ENCODE results near the gene ARHGAP26.

Gene ARHGAP26

GRCh38 chr5:143186623-143187022 lies 416.4 kb downstream of the ARHGAP26 start:
- Histone ChIP-seq H3K4me1 (ENCODE audit: control insufficient read depth, insufficient read depth, low read length) (0 out of 2 replicates have a peak, but pooled peaks cover 3% of the 10 kb centered on the region), H3K27ac (ENCODE audit: low read depth, low read length) (no peak overlapping the region), H3K9me3 (ENCODE audit: control insufficient read depth, insufficient read depth, low read length) (no peaks in the 10 kb centered on the region), H3K4me3 (ENCODE audit: low read depth, low read length) (no peak overlapping the region), H3K36me3 (ENCODE audit: control insufficient read depth, insufficient read depth, low read length) (no peaks in the 10 kb centered on the region), H3K9ac (ENCODE audit: low read depth, low read length) (no peak overlapping the region), H3K27me3 (ENCODE audit: control insufficient read depth, insufficient read depth, low read length) (no peaks in the 10 kb centered on the region)

GRCh38 chr5:143187495-143187894 lies 417.3 kb downstream of the ARHGAP26 start:
- H3K4me3 ChIP-seq (ENCODE audit: low read depth, low read length), result no peak overlapping the region
- H3K27ac ChIP-seq (ENCODE audit: low read depth, low read length), result no peak overlapping the region
- H3K9ac ChIP-seq (ENCODE audit: low read depth, low read length), result no peak overlapping the region
- no peaks in the 10 kb centered on the region for H3K9me3 ChIP-seq (ENCODE audit: control insufficient read depth, insufficient read depth, low read length)
- no peaks in the 10 kb centered on the region for H3K36me3 ChIP-seq (ENCODE audit: control insufficient read depth, insufficient read depth, low read length)
- H3K4me1 ChIP-seq (ENCODE audit: control insufficient read depth, insufficient read depth, low read length), result 0 out of 2 replicates have a peak, but pooled peaks cover 3% of the 10 kb centered on the region
- no peaks in the 10 kb centered on the region for H3K27me3 ChIP-seq (ENCODE audit: control insufficient read depth, insufficient read depth, low read length)

GRCh38 chr5:143188083-143188482 lies 417.9 kb downstream of the ARHGAP26 start:
- Histone ChIP-seq H3K4me3 (ENCODE audit: low read depth, low read length) (no peak overlapping the region), H3K4me1 (ENCODE audit: control insufficient read depth, insufficient read depth, low read length) (0 out of 2 replicates have a peak, but pooled peaks cover 3% of the 10 kb centered on the region), H3K9ac (ENCODE audit: low read depth, low read length) (no peak overlapping the region), H3K27ac (ENCODE audit: low read depth, low read length) (no peak overlapping the region), H3K27me3 (ENCODE audit: control insufficient read depth, insufficient read depth, low read length) (no peaks in the 10 kb centered on the region), H3K36me3 (ENCODE audit: control insufficient read depth, insufficient read depth, low read length) (no peaks in the 10 kb centered on the region), H3K9me3 (ENCODE audit: control insufficient read depth, insufficient read depth, low read length) (no peaks in the 10 kb centered on the region)

- Histone ChIP-seq H3K27ac (ENCODE audit: low read depth, low read length) (no peak overlapping the region), H3K4me3 (ENCODE audit: low read depth, low read length) (no peak overlapping the region), H3K27me3 (ENCODE audit: control insufficient read depth, insufficient read depth, low read length) (no peaks in the 10 kb centered on the region), H3K4me1 (ENCODE audit: control insufficient read depth, insufficient read depth, low read length) (0 out of 2 replicates have a peak, but pooled peaks cover 3% of the 10 kb centered on the region), H3K9me3 (ENCODE audit: control insufficient read depth, insufficient read depth, low read length) (no peaks in the 10 kb centered on the region), H3K36me3 (ENCODE audit: control insufficient read depth, insufficient read depth, low read length) (no peaks in the 10 kb centered on the region), H3K9ac (ENCODE audit: low read depth, low read length) (no peak overlapping the region)
Measured at GRCh38 chr5:143188692-143189091, 418.5 kb downstream of the ARHGAP26 start.

- 0 out of 2 replicates have a peak, but pooled peaks cover 3% of the 10 kb centered on the region for H3K4me1 ChIP-seq (ENCODE audit: control insufficient read depth, insufficient read depth, low read length)
- no peak overlapping the region for H3K9ac ChIP-seq (ENCODE audit: low read depth, low read length)
- no peaks in the 10 kb centered on the region for H3K36me3 ChIP-seq (ENCODE audit: control insufficient read depth, insufficient read depth, low read length)
- H3K9me3 ChIP-seq (ENCODE audit: control insufficient read depth, insufficient read depth, low read length), result no peaks in the 10 kb centered on the region
- H3K27me3 ChIP-seq (ENCODE audit: control insufficient read depth, insufficient read depth, low read length), result no peaks in the 10 kb centered on the region
- no peak overlapping the region for H3K4me3 ChIP-seq (ENCODE audit: low read depth, low read length)
- H3K27ac ChIP-seq (ENCODE audit: low read depth, low read length), result no peak overlapping the region
Measured at GRCh38 chr5:143190260-143190810, 420.2 kb downstream of the ARHGAP26 start.

GRCh38 chr5:143191720-143192119 lies 421.5 kb downstream of the ARHGAP26 start:
- no peak overlapping the region for H3K9ac ChIP-seq (ENCODE audit: low read depth, low read length)
- no peaks in the 10 kb centered on the region for H3K27me3 ChIP-seq (ENCODE audit: control insufficient read depth, insufficient read depth, low read length)
- no peaks in the 10 kb centered on the region for H3K9me3 ChIP-seq (ENCODE audit: control insufficient read depth, insufficient read depth, low read length)
- H3K4me1 ChIP-seq (ENCODE audit: control insufficient read depth, insufficient read depth, low read length), result 0 out of 2 replicates have a peak, but pooled peaks cover 3% of the 10 kb centered on the region
- H3K4me3 ChIP-seq (ENCODE audit: low read depth, low read length), result no peak overlapping the region
- H3K27ac ChIP-seq (ENCODE audit: low read depth, low read length), result no peak overlapping the region
- no peaks in the 10 kb centered on the region for H3K36me3 ChIP-seq (ENCODE audit: control insufficient read depth, insufficient read depth, low read length)

GRCh38 chr5:143192191-143192900 lies 422.2 kb downstream of the ARHGAP26 start:
- Histone ChIP-seq H3K27me3 (ENCODE audit: control insufficient read depth, insufficient read depth, low read length) (no peaks in the 10 kb centered on the region), H3K4me3 (ENCODE audit: low read depth, low read length) (no peak overlapping the region)

GRCh38 chr5:143194206-143194605 lies 424.0 kb downstream of the ARHGAP26 start:
- no peak overlapping the region for H3K9ac ChIP-seq (ENCODE audit: low read depth, low read length)
- H3K27me3 ChIP-seq (ENCODE audit: control insufficient read depth, insufficient read depth, low read length), result no peaks in the 10 kb centered on the region
- H3K4me1 ChIP-seq (ENCODE audit: control insufficient read depth, insufficient read depth, low read length), result no peaks in the 10 kb centered on the region
- H3K36me3 ChIP-seq (ENCODE audit: control insufficient read depth, insufficient read depth, low read length), result no peaks in the 10 kb centered on the region
- no peak overlapping the region for H3K27ac ChIP-seq (ENCODE audit: low read depth, low read length)
- H3K4me3 ChIP-seq (ENCODE audit: low read depth, low read length), result no peak overlapping the region
- 0 out of 2 replicates have a peak, but pooled peaks cover 4% of the 10 kb centered on the region for H3K9me3 ChIP-seq (ENCODE audit: control insufficient read depth, insufficient read depth, low read length)

More at GRCh38 chr5:143192191-143192900, 422.2 kb downstream of the ARHGAP26 start:
- Histone ChIP-seq H3K27ac (ENCODE audit: low read depth, low read length) (no peak overlapping the region), H3K9me3 (ENCODE audit: control insufficient read depth, insufficient read depth, low read length) (0 out of 2 replicates have a peak, but pooled peaks cover 2% of the 10 kb centered on the region), H3K4me1 (ENCODE audit: control insufficient read depth, insufficient read depth, low read length) (0 out of 2 replicates have a peak, but pooled peaks cover 3% of the 10 kb centered on the region), H3K9ac (ENCODE audit: low read depth, low read length) (no peak overlapping the region), H3K36me3 (ENCODE audit: control insufficient read depth, insufficient read depth, low read length) (no peaks in the 10 kb centered on the region)

- H3K27ac ChIP-seq (ENCODE audit: low read depth, low read length), result no peak overlapping the region
- H3K9me3 ChIP-seq (ENCODE audit: control insufficient read depth, insufficient read depth, low read length), result 0 out of 2 replicates have a peak, but pooled peaks cover 4% of the 10 kb centered on the region
- H3K4me1 ChIP-seq (ENCODE audit: control insufficient read depth, insufficient read depth, low read length), result 0 out of 2 replicates have a peak, but pooled peaks cover 2% of the 10 kb centered on the region
- H3K27me3 ChIP-seq (ENCODE audit: control insufficient read depth, insufficient read depth, low read length), result no peaks in the 10 kb centered on the region
- no peaks in the 10 kb centered on the region for H3K36me3 ChIP-seq (ENCODE audit: control insufficient read depth, insufficient read depth, low read length)
- H3K9ac ChIP-seq (ENCODE audit: low read depth, low read length), result no peak overlapping the region
- no peak overlapping the region for H3K4me3 ChIP-seq (ENCODE audit: low read depth, low read length)
Measured at GRCh38 chr5:143194713-143195112, 424.5 kb downstream of the ARHGAP26 start.

GRCh38 chr5:143195491-143195890 lies 425.3 kb downstream of the ARHGAP26 start:
- H3K27ac ChIP-seq (ENCODE audit: low read depth, low read length), result no peak overlapping the region
- H3K4me1 ChIP-seq (ENCODE audit: control insufficient read depth, insufficient read depth, low read length), result peaks cover 9% of the 10 kb centered on the region; the same call in 1 of the 2 replicates
- H3K9ac ChIP-seq (ENCODE audit: low read depth, low read length), result no peak overlapping the region
- 0 out of 2 replicates have a peak, but pooled peaks cover 4% of the 10 kb centered on the region for H3K9me3 ChIP-seq (ENCODE audit: control insufficient read depth, insufficient read depth, low read length)
- H3K36me3 ChIP-seq (ENCODE audit: control insufficient read depth, insufficient read depth, low read length), result no peaks in the 10 kb centered on the region
- no peak overlapping the region for H3K4me3 ChIP-seq (ENCODE audit: low read depth, low read length)
- H3K27me3 ChIP-seq (ENCODE audit: control insufficient read depth, insufficient read depth, low read length), result no peaks in the 10 kb centered on the region
